Measurements from ENCODE around the gene ASGR2.

GRCh38 chr17:7131423-7131791 is 16.8 kb upstream of the ASGR2 start:
- TF ChIP-seq CTCF (IDR thresholded peaks at IDR 0.05; ENCODE audit: borderline replicate concordance, extremely low read depth, low read length, poor library complexity, severe bottlenecking) (no peak), EZH2 (IDR thresholded peaks at IDR 0.05; ENCODE audit: borderline replicate concordance, low read depth, low read length, severe bottlenecking) (no peak)
